GM12878 (cell line): Measurements from ENCODE around the gene ASRGL1.

Experiments used
- EZH2 ChIP-seq: IDR thresholded peaks from 2 replicates; pipeline ENCODE4 v1.6.1; 2012; ENCODE audit warnings: low read depth, mild to moderate bottlenecking, control low read depth, inconsistent platforms, low read length, borderline replicate concordance; ENCODE audit not compliant: control insufficient read depth
- FOXM1 ChIP-seq: IDR thresholded peaks from 2 replicates; pipeline ENCODE4 v1.6.1; 2012; ENCODE audit warnings: low read depth, mild to moderate bottlenecking, inconsistent platforms, low read length, moderate library complexity
- GABPA ChIP-seq: IDR thresholded peaks from 2 replicates; pipeline ENCODE4 v1.6.1; 2014; ENCODE audit warnings: antibody characterized with exemption, low read depth, mild to moderate bottlenecking, inconsistent platforms
- MTA3 ChIP-seq: IDR thresholded peaks from 2 replicates; pipeline ENCODE4 v1.6.1; 2012; ENCODE audit warnings: low read length, inconsistent platforms, borderline replicate concordance
- MYC ChIP-seq: IDR thresholded peaks from 2 replicates; pipeline ENCODE4 v1.6.1; 2011; ENCODE audit warnings: mild to moderate bottlenecking, low read length, moderate library complexity, inconsistent platforms; ENCODE audit not compliant: insufficient read depth, insufficient replicate concordance, insufficient read length, severe bottlenecking
- POLR2A ChIP-seq: IDR thresholded peaks from 2 replicates; pipeline ENCODE4 v1.6.1; 2011; ENCODE audit warnings: low read depth, mild to moderate bottlenecking, low read length
- RELA ChIP-seq: fragments of 450-650 bp; IDR thresholded peaks from 2 replicates; pipeline ENCODE4 v1.8.0; 2014; ENCODE audit warnings: borderline replicate concordance; ENCODE audit not compliant: partially characterized antibody
- SRF ChIP-seq, 2 experiments: IDR thresholded peaks; 2 replicates each; pipeline ENCODE4 v1.6.1; 2011; ENCODE audit warnings: low read depth in 2 of 2, low read length in 2 of 2, mild to moderate bottlenecking in 1 of 2, moderate library complexity in 1 of 2
- STAT1 ChIP-seq: fragments of 450-650 bp; conservative IDR thresholded peaks from 2 replicates; pipeline ENCODE4 v1.6.1; 2014; ENCODE audit warnings: antibody characterized with exemption, mild to moderate bottlenecking
- ZBTB11 ChIP-seq: fragments of 450-650 bp; formaldehyde crosslinking; IDR thresholded peaks from 2 replicates; pipeline ENCODE4 v1.5.0; 2022; ENCODE audit warnings: mild to moderate bottlenecking, missing genetic modification characterization
- ZNF274 ChIP-seq: IDR thresholded peaks from one replicate; pipeline ENCODE4 v1.8.0; 2011; ENCODE audit not compliant: insufficient read length, insufficient read depth
- TF ChIP-seq, protein P1 (sequence below), 3 experiments: IDR thresholded peaks in 2 of 3; conservative IDR thresholded peaks in 1 of 3; 2 replicates each; pipeline ENCODE4 v1.5.1; 2011; ENCODE audit warnings: low read depth in 3 of 3, low read length in 3 of 3, mild to moderate bottlenecking in 3 of 3, control low read depth in 2 of 3, moderate library complexity in 2 of 3, inconsistent platforms in 1 of 3, mixed read lengths in 1 of 3; ENCODE audit not compliant: control insufficient read depth in 2 of 3, insufficient read depth in 1 of 3; ENCODE audit errors: extremely low read depth in 1 of 3

GRCh38 chr11:62337303-62338181 lies at the start of gene ASRGL1:
- TF ChIP-seq RELA: no peak
- peak; percentile 53; the same call in 1 of the 2 replicates for TF ChIP-seq ZBTB11 (CRISPR knock-in tag)
- no peak for TF ChIP-seq ZNF274
- TF ChIP-seq POLR2A: peak; percentile 42; the same call in 1 of the 2 replicates
- TF ChIP-seq MYC: no peak
- TF ChIP-seq, protein P1, sequence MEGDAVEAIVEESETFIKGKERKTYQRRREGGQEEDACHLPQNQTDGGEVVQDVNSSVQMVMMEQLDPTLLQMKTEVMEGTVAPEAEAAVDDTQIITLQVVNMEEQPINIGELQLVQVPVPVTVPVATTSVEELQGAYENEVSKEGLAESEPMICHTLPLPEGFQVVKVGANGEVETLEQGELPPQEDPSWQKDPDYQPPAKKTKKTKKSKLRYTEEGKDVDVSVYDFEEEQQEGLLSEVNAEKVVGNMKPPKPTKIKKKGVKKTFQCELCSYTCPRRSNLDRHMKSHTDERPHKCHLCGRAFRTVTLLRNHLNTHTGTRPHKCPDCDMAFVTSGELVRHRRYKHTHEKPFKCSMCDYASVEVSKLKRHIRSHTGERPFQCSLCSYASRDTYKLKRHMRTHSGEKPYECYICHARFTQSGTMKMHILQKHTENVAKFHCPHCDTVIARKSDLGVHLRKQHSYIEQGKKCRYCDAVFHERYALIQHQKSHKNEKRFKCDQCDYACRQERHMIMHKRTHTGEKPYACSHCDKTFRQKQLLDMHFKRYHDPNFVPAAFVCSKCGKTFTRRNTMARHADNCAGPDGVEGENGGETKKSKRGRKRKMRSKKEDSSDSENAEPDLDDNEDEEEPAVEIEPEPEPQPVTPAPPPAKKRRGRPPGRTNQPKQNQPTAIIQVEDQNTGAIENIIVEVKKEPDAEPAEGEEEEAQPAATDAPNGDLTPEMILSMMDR (IDR thresholded peaks at IDR 0.05 in 2 of 3, conservative IDR thresholded peaks at IDR 0.05 in 1 of 3; ENCODE audit: control insufficient read depth in 2 of 3, extremely low read depth in 1 of 3, insufficient read depth in 1 of 3, low read depth in 3 of 3, low read length in 3 of 3): no peak
- TF ChIP-seq FOXM1: no peak
- no peak for TF ChIP-seq EZH2
- TF ChIP-seq SRF (IDR thresholded peaks at IDR 0.05; ENCODE audit: low read depth in 2 of 2, low read length in 2 of 2): no peak
- TF ChIP-seq MTA3: no peak
- TF ChIP-seq GABPA: no peak
- no peak for TF ChIP-seq STAT1
